Fibroblast of pulmonary artery (primary cell): ENCODE results near the gene NLRP5.
"Not testable (repeated sequence)": the region's sequence is repeated elsewhere in the genome, so short reads cannot be mapped to it uniquely, and the experiment has no call there.

Experiments
- DNase-seq: peaks from one replicate; pipeline ENCODE4 v3.0.0-alpha.2; 2010; ENCODE audit warnings: low read depth
- H3K4me3 ChIP-seq: replicated peaks from 2 replicates; pipeline ENCODE4 v1.5.1; 2011; ENCODE audit warnings: low read depth, mild to moderate bottlenecking, control low read depth, low read length, moderate library complexity
- TF ChIP-seq, protein P1 (sequence below): IDR thresholded peaks from 2 replicates; pipeline ENCODE4 v1.5.1; 2011; ENCODE audit warnings: mild to moderate bottlenecking, control low read depth, low read length, inconsistent platforms; ENCODE audit errors: missing control alignments

The NLRP5 gene

DNA sequence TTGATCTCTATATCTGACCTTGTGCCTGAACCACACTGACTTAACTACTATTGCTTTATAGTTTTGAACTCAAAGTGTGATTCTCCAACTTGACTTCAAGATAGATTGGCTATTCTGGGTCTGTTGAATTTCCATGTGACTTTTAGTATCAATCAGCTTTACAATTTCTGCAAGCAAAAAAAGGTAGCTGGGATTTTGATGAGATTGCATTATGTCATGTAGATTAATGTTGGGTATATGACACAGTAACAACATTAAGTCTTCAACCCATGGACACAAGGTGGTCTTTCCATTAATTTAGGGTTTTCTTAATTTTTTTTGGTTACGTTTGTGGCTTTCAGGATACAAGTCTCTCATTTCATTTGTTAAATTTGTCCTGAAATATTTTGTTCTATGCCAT is 28.2 kb downstream of the NLRP5 start:
- TF ChIP-seq, protein P1, sequence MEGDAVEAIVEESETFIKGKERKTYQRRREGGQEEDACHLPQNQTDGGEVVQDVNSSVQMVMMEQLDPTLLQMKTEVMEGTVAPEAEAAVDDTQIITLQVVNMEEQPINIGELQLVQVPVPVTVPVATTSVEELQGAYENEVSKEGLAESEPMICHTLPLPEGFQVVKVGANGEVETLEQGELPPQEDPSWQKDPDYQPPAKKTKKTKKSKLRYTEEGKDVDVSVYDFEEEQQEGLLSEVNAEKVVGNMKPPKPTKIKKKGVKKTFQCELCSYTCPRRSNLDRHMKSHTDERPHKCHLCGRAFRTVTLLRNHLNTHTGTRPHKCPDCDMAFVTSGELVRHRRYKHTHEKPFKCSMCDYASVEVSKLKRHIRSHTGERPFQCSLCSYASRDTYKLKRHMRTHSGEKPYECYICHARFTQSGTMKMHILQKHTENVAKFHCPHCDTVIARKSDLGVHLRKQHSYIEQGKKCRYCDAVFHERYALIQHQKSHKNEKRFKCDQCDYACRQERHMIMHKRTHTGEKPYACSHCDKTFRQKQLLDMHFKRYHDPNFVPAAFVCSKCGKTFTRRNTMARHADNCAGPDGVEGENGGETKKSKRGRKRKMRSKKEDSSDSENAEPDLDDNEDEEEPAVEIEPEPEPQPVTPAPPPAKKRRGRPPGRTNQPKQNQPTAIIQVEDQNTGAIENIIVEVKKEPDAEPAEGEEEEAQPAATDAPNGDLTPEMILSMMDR = no peak
- DNase-seq = no peak

GRCh38 chr19:56015756-56016155 is 29.2 kb downstream of the NLRP5 start:
- DNase-seq = peak; percentile 7
- no peak overlapping the region for H3K4me3 ChIP-seq
- TF ChIP-seq, protein P1 = no peak

More for the DNA sequence above, 28.2 kb downstream of the NLRP5 start:
- H3K4me3 ChIP-seq = no peak overlapping the region

- not testable (repeated sequence) for H3K4me3 ChIP-seq, DNase-seq
Measured at GRCh38 chr19:56019325-56019724, 32.8 kb downstream of the NLRP5 start.

- DNase-seq, H3K4me3 ChIP-seq: not testable (repeated sequence)
Measured at GRCh38 chr19:56020355-56020975, 33.9 kb downstream of the NLRP5 start.

DNA sequence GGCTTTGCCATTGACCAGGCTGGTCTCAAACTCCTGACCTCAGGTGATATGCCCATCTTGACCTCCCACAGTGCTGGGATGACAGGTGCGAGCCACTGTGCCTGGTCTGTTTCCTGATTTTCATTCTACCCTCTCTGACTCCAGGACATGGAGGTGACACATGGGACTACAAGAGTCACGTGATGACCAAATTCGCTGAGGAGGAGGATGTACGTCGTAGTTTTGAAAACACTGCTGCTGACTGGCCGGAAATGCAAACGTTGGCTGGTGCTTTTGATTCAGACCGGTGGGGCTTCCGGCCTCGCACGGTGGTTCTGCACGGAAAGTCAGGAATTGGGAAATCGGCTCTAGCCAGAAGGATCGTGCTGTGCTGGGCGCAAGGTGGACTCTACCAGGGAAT is 40.2 kb downstream of the NLRP5 start:
- TF ChIP-seq, protein P1 = no peak
- H3K4me3 ChIP-seq = no peak overlapping the region
- no peak for DNase-seq

DNA sequence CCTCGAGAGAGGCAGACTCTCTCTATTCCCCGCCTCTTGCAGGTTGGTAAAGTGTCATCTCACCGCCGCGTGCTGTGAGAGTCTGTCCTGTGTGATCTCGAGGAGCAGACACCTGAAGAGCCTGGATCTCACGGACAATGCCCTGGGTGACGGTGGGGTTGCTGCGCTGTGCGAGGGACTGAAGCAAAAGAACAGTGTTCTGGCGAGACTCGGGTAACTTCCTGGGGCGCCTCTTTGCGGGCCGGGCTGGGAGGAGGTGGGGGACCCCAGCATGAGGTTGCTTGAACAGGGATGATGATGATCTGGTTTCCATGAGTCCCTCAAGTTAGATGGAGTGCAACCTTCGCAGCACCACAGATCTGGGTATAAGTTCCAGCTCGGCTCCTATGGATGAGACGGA is 67.0 kb downstream of the NLRP5 start:
- H3K4me3 ChIP-seq = no peak overlapping the region
- no peak for DNase-seq
- TF ChIP-seq, protein P1 = no peak

DNA sequence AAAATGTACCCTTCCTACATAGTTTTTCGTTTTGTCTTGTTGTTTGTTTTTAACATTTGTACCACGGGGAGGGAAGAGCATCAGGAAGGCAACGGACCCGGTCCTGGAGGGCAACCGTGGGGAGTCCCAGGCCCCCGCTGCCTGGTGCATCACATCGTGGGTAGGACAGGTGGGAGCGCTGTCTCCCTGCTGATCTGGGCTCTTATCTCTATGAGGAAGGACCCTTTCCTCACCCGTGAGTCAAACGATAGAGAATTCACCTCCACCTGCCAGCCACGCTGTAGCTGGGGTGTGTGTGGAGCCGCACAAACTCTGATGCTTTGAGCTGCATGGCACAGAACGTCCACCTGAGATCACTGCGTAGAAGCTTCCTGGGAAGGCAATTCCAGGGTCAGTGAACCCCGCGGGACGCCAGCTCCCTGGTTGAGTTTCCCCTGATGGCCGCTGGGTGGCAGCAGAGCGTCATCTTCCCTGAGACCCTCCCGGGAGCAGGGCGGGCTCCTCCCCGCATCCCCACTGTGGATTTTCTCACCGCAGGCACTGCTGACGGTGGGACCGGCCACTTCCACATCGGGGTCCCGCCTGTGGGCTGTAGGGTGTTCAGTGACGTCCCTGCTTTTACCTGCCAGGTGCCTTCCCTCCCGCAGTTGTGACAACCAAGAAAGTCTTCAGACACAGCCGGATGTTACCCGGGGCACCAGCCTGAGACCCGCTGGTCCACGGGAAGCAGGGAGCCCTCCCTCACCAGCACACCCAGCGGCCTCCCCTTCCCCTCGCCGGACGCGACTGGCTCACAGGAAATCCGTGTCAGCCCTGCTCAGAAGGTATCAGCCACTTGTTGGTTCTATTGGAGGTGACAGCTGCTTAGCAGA is 79.8 kb downstream of the NLRP5 start:
- DNase-seq = peak; percentile 49
- TF ChIP-seq, protein P1 = peak; percentile 79
- peak overlapping the region; percentile 29 for H3K4me3 ChIP-seq

DNA sequence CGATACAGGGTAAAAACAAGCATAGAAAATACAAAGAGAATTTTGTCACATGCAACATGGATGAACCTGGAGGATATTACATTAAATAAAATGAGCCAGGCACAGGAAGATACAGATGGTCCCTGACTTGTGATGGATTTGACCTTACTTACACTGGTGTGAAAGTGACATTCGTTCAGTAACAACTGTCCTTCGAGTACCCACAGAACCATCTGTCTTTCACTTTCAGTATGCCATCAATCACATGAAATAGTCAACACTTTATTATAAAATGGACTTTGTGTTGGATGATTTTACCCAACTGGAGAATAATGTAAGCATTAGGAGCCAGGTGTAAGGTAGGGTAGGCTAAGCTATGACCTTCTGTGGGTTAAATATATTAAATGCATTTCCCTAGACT is 83.1 kb downstream of the NLRP5 start:
- DNase-seq = no peak
- no peak overlapping the region for H3K4me3 ChIP-seq
- TF ChIP-seq, protein P1 = no peak
